A673 (cell line): ENCODE data around the gene TSPAN2. TPM values are rescaled to one million over a fixed set of nuclear protein-coding genes. Genes with fewer than 3 reads are reported as not detected.

Experiments used
- BruUV-seq: library from RNA; stranded (reverse); fragments of 400-500 nt; replicated peaks from 2 replicates; lab custom pipeline; 2021; lab: Mats Ljungman, UMichigan
- CTCF ChIA-PET: fragments of 300-600 bp; sonication (Branson Sonifier 250); formaldehyde crosslinking; loops from one replicate; lab custom pipeline; 2022; ENCODE audit warnings: antibody characterized with exemption; lab: Charles Lee
- POLR2A ChIA-PET: fragments of 300-600 bp; sonication (Branson Sonifier 250); formaldehyde crosslinking; loops from one replicate; lab custom pipeline; 2022; ENCODE audit warnings: antibody characterized with exemption; ENCODE audit not compliant: low non-redundant PET; lab: Charles Lee
- DNase-seq: peaks from one replicate; pipeline ENCODE4 v3.0.0-alpha.2; 2015; ENCODE audit warnings: low spot score
- H3K27ac ChIP-seq: fragments of 200-600 bp; sonication (generic); 2 replicates; pipeline ENCODE4 v1.5.1; 2016; ENCODE audit warnings: mixed run types, low read depth, mild to moderate bottlenecking, mixed read lengths, antibody characterized with exemption, low read length; ENCODE audit not compliant: poor library complexity, severe bottlenecking
- H3K27me3 ChIP-seq: fragments of 200-600 bp; sonication (generic); replicated peaks from 2 replicates; pipeline ENCODE4 v1.6.1; 2017; ENCODE audit warnings: mixed run types, low read depth, mild to moderate bottlenecking, mixed read lengths, antibody characterized with exemption, low read length; ENCODE audit not compliant: insufficient read depth, poor library complexity
- H3K36me3 ChIP-seq: fragments of 200-600 bp; sonication (generic); 2 replicates; pipeline ENCODE4 v1.6.1; 2016; ENCODE audit warnings: mixed run types, mild to moderate bottlenecking, mixed read lengths, antibody characterized with exemption, low read length; ENCODE audit not compliant: insufficient read depth, poor library complexity, severe bottlenecking
- H3K4me1 ChIP-seq: fragments of 200-600 bp; sonication (generic); 2 replicates; pipeline ENCODE4 v1.6.1; 2017; ENCODE audit warnings: mixed run types, mild to moderate bottlenecking, mixed read lengths, antibody characterized with exemption, low read length; ENCODE audit not compliant: insufficient read depth, poor library complexity, severe bottlenecking
- H3K4me3 ChIP-seq: fragments of 200-600 bp; sonication (generic); 2 replicates; pipeline ENCODE4 v1.5.1; 2016; ENCODE audit warnings: low read depth, mixed run types, mild to moderate bottlenecking, mixed read lengths, low read length; ENCODE audit not compliant: poor library complexity, severe bottlenecking
- H3K9me3 ChIP-seq: fragments of 200-600 bp; sonication (generic); 2 replicates; pipeline ENCODE4 v1.6.1; 2016; ENCODE audit warnings: mixed run types, low read depth, mild to moderate bottlenecking, mixed read lengths, antibody characterized with exemption, low read length; ENCODE audit not compliant: poor library complexity, severe bottlenecking
- CTCF ChIP-seq: fragments of 300-800, 200-600 bp; sonication (generic); conservative IDR thresholded peaks from 2 replicates; pipeline ENCODE4 v1.5.1; 2017; ENCODE audit warnings: low read depth, mild to moderate bottlenecking, antibody characterized with exemption, low read length, moderate library complexity, mixed read lengths
- EZH2 ChIP-seq: fragments of 200-600 bp; sonication (generic); IDR thresholded peaks from 2 replicates; pipeline ENCODE4 v1.6.1; 2017; ENCODE audit warnings: borderline replicate concordance, low read depth, mild to moderate bottlenecking, mixed read lengths, antibody characterized with exemption, low read length; ENCODE audit not compliant: poor library complexity, severe bottlenecking
- intact Hi-C: fragments of 100-400 bp; cut with micrococcal nuclease; formaldehyde crosslinking; loops from one replicate; pipeline ENCODE4 v1.10.0; 2022; ENCODE audit not compliant: unreplicated experiment
- total RNA-seq: library from RNA; stranded (reverse); gene quantifications from 2 replicates; pipeline ENCODE4 v1.2.3, GENCODE V29; 2021

Gene TSPAN2
- total RNA-seq, 1 experiment from 2014 or later: 2.8 TPM

- POLR2A ChIA-PET: no interaction called here
- intact Hi-C loops: no loop called here
- Histone ChIP-seq H3K4me1 (no peaks in the 10 kb centered on the region), H3K9me3 (no peaks in the 10 kb centered on the region), H3K27ac (no peak overlapping the region), H3K36me3 (no peaks in the 10 kb centered on the region), H3K4me3 (no peak overlapping the region), H3K27me3 (no peaks in the 10 kb centered on the region)
- no TSS peak for BruUV-seq
- TF ChIP-seq CTCF (no peak), EZH2 (no peak)
- DNase-seq: no peak
- CTCF ChIA-PET: no interaction called here
These were observed 10.4 kb upstream of the TSPAN2 start for GRCh38 chr1:115099693-115100050.

GRCh38 chr1:115098979-115099692 lies 9.8 kb upstream of the TSPAN2 start:
- Histone ChIP-seq H3K27ac (no peak overlapping the region), H3K4me3 (no peak overlapping the region), H3K4me1 (peaks cover under 1% of the 10 kb centered on the region), H3K27me3 (no peaks in the 10 kb centered on the region), H3K36me3 (no peaks in the 10 kb centered on the region), H3K9me3 (no peaks in the 10 kb centered on the region)
- CTCF ChIA-PET: no interaction called here
- intact Hi-C loops: no loop called here
- no peak for DNase-seq
- no TSS peak for BruUV-seq
- TF ChIP-seq EZH2: no peak
- TF ChIP-seq CTCF: no peak
- POLR2A ChIA-PET: no interaction called here

GRCh38 chr1:115092175-115092574 lies 2.9 kb upstream of the TSPAN2 start:
- ChIA-PET CTCF (no interaction called here), POLR2A (no interaction called here)
- DNase-seq: no peak
- Histone ChIP-seq H3K36me3 (no peaks in the 10 kb centered on the region), H3K27me3 (no peaks in the 10 kb centered on the region), H3K9me3 (no peaks in the 10 kb centered on the region), H3K4me1 (peaks cover 24% of the 10 kb centered on the region), H3K27ac (no peak overlapping the region), H3K4me3 (no peak overlapping the region)
- intact Hi-C loops: no loop called here
- no TSS peak for BruUV-seq
- TF ChIP-seq EZH2 (no peak), CTCF (no peak)
